NCI-H2171 treated with DMSO at 0.1 percent for 48 hours (cell line): Measurements from ENCODE around the gene TSHZ2.
"Not testable (repeated sequence)": the region's sequence is repeated elsewhere in the genome, so short reads cannot be mapped to it uniquely, and the experiment has no call there.

Experiments
- DNase-seq: peaks from one replicate; lab custom pipeline; 2025; lab: John Stamatoyannopoulos, UW

The TSHZ2 gene

DNA sequence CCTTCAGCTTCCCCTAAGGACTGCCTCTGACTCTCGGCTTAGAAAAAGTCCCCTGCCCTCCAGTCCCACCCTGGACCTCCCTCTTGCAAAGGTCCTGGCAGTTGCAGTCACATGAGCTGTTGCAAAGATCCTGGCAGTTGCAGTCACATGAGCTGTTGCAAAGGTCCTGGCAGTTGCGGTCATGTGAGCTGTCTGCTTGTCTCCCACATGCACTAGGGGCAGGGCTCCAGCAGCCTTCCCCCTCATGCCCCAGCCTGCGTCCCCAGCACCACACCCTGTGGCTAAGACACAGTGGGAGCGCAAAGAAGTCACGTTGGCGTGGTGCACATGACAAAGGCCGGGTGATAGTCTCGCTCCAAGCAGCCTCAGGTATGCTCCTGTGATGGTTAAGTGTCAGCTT, 538.5 kb downstream of the TSHZ2 start:
- no peak for DNase-seq

- no peak for DNase-seq
These were observed 539.9 kb downstream of the TSHZ2 start for GRCh38 chr20:53512076-53512475.

- DNase-seq, result no peak
These were observed 541.0 kb downstream of the TSHZ2 start for GRCh38 chr20:53513168-53513488.

DNA sequence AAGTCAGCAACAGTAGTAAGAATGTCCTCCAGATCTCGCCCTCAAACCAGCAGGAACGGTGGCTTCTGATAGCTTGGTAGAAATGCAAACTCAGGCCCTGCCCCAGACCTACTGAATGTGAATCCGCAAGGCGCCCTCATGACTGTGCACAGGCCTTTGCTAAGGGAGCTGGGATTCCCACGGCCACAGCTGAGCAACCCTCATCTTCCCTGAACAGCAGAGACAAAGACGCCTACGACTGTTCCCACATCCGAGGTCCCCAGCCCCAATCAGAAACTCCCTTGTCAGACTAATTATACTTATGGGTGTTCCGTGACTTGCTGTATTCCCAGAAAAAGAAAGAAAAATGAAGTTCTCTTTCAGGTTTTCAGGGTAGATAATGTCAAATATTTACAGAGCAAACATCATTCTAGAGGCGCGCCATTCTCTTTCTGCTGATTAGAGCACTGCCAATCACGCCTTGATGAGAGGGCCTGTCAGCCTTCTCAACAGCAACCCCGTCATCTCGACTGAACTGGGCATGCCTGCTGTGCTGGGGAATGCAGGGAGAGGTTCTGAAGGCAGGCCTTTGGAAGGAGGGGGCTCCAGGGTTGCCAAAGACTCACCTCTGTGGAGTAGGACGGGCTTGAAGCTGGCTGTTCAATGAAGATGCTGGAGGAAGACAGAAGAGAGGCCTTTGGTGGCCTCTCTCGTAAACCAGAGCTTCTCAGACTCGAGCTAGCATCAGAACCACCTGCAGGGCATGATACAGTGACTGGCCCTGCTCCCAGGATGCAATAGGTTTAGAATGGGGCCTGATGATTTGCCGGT, 541.5 kb downstream of the TSHZ2 start:
- no peak for DNase-seq

GRCh38 chr20:53515749-53516148, 543.6 kb downstream of the TSHZ2 start:
- DNase-seq, result no peak

GRCh38 chr20:53517146-53517545, 545.0 kb downstream of the TSHZ2 start:
- DNase-seq, result no peak

DNA sequence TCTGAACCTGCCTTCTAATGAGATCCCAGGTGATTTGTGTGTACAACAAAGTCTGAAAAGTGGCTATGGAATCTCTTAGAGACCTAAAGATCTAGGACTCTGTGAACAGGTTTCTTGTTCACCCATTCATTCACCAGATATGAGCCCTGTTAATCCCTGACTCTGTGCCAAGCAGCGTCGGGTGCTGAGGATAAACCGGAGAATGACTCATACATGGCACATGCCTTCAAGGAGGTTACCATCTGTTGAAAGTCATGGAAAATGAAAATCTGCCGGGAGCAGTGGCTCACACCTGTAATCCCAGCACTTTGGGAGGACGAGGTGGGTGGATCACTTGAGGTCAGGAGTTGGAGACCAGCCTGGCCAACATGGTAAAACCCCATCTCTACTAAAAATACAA, 549.3 kb downstream of the TSHZ2 start:
- peak; percentile 82 for DNase-seq

DNA sequence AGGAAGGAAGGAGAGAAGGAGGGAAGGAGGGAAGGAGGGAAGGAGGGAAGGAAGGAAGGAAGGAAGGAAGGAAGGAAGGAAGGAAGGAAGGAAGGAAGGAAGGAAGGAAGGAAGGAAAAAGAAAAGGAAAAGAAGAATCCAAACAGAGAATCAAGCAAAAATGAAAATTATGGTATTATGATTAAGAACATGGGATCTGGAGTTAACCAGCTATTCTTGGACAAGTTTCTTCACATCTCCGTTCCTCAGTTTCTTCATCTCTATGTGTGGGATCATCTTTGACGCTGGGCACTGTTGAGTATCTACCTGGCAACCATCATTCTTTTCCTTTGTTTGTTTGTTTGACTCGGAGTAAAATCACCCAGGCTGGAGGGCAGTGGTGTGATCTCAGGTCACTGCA, 549.9 kb downstream of the TSHZ2 start:
- DNase-seq, result no peak

- no peak for DNase-seq
These were observed 550.5 kb downstream of the TSHZ2 start for GRCh38 chr20:53522696-53523095.

GRCh38 chr20:53523615-53524014, 551.5 kb downstream of the TSHZ2 start:
- DNase-seq, result not testable (repeated sequence)

- peak; percentile 44 for DNase-seq
These were observed 552.6 kb downstream of the TSHZ2 start for GRCh38 chr20:53524589-53525312.

DNA sequence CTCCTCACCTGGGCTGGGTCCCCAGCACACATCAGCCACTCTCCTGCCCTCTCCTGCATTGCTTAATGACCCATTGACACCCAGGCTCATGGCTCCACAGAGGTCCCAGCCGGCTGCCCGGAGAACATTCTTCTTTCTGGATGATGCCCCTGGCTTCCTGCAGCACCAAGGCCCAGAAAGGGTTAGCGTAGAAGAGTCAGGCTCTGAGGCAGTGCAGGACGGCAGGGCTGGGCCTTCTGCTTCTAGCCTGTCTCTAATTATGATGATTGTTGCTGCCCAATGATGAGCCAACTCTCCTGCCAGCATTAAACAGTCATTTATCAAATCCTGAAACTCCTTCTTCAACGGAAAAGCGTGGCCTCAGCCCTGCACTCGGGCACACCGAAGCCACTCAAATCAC, 555.0 kb downstream of the TSHZ2 start:
- no peak for DNase-seq

- no peak for DNase-seq
These were observed 557.5 kb downstream of the TSHZ2 start for GRCh38 chr20:53529658-53530057.

DNA sequence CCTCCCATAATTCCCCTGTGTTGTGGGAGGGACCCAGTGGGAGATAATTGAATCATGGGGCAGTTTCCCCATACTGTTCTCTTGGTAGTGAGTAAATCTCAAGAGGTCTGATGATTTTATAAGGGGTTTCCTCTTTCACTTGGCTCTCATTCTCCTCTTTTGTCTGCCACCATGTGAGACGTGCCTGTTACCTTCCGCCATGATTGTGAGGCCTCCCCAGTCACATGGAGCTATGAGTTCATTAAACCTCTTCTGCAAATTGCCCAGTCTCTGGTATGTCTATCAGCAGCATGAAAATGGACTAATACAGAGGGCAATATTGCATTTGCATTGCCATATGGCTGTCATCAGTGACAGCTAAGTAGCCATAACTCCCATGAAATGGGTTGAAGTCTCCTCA, 558.3 kb downstream of the TSHZ2 start:
- DNase-seq, result no peak

DNA sequence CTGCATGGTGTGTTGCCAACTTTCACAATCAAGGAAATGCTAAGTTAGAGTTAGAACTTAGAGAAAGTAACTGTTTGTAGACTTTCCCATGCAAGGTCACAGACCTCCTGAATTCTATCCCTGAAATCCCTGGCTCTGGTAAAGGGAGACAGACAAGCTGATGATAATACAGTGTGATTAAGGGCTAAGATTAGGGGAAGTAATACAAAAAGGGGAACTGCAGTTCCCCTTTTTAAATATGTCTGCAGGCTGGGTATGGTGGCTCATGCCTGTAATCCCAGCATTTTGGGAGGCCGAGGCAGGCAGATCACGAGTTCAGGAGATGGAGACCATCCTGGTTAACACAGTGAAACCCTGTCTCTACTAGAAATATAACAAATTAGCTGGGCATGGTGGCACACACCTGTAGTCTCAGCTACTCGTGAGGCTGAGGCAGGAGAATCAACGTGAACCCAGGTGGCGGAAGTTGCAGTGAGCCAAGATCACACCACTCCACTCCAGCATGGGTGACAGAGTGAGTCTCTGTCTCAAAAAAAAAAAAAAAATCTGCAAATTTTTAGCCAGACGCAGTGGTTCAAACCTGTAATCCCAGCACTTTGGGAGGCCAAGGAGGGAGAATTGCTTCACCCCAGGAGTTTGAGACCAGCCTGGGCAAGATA, 560.6 kb downstream of the TSHZ2 start:
- not testable (repeated sequence) for DNase-seq

DNA sequence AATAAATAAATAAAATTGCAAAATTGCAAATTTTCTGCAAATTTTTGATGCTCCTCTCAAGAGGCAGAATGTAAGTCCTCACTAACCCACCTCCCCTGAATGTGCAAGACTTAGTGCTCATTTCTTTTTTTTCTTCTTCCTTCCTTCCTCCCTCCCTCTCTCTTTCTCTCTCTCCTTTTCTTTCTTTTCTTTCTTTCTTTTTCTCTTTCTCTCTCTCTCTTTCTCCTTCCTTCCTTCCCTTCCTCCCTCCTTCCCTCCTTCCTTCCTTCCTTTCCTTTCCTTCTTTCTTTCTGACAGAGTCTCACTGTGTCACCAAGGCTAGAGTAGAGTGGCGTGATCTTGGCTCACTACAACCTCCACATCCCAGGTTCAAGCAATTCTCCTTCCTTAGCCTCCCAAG, 561.3 kb downstream of the TSHZ2 start:
- no peak for DNase-seq

DNA sequence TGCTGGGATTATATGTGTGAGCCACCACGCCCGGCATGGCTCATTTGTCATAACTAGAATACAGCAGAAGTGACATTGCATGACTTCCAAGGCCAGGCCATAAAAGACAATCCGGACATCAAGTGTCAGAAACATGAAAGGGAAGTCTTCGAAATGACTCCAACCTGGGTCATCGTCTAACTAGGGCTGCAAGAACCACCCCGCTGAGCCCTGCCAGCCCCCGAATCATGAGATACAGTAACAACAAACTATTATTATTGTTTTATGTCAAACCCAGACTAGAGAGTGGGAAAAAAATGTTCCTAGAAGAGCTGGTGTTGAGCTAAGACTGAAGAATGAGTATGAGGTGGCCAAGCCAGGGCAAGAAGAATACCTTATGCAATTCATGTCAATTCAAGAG, 561.9 kb downstream of the TSHZ2 start:
- DNase-seq, result no peak

DNA sequence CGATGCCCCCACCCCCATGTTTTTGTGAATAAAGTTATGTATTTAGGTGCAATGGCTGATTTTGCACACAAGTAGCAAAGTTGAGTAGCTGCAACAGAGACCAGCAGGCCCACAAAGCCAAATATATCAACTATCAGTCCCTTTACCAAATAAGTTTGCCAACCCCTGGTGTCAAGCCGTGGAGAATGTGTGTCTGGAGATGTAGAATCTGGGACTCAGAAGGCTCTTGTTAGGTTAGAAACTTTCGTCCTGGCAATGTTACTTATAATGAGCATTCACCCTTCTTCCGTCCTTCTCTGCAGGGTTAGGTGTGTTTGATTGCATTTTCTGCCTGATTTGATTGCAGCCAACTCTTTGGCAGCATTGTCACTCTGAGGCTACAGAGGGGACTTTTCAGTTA, 563.7 kb downstream of the TSHZ2 start:
- DNase-seq, result no peak

DNA sequence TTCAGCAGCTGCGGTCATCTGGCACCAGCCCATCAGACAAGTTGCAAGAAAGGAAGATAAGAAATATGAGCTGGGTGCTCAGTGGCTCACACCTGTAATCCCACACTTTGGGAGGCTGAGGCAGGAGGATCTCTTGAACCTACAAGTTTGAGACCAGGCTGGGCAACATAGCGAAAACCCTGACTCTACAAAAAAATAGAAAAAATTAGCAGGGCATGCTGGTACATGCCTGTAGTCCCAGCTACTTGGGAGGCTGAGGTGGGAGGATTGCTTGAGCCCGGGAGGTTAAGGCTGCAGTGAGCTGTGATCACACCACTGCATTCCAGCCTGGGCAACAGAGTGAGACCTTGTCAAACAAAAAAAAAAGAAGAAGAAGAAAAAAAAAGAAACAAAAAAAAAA, 564.2 kb downstream of the TSHZ2 start:
- not testable (repeated sequence) for DNase-seq

DNA sequence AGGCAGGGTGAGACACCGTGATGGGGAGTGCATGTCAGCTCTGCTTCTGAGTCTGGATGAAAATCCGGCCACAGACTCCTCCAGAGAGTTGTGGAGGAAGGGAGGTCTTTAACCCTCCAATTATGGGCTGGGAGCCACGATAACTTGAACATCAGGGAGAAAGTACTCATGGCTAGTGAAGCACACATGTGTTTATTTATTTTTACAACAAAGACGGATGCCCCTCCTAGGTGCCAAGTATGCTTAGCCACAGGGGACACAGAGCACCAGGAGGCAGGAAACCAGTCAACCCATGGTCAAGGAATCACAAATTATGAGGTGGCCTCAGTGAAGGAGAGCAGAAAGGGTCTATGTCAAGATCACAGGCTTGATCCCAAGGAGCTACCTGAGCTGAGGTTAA, 567.4 kb downstream of the TSHZ2 start:
- no peak for DNase-seq
